K562 (cell line): ENCODE results near the gene CFAP298. TPM values are rescaled to one million over a fixed set of nuclear protein-coding genes. Genes with fewer than 3 reads are reported as not detected.

ENCODE experiments used
- CEBPG ChIP-seq, 3 experiments: fragments of 200-800 bp in 1 of 3; sonication (Bioruptor generic) in 1 of 3; sonication (generic) in 1 of 3; formaldehyde crosslinking in 1 of 3; IDR thresholded peaks in 2 of 3; conservative IDR thresholded peaks in 1 of 3; 2 replicates each; pipeline versions ENCODE4 v1.6.1 to v1.8.0; 2016 to 2022; ENCODE audit warnings: missing compliant biosample characterization in 2 of 3, missing genetic modification characterization in 2 of 3, mild to moderate bottlenecking in 1 of 3, missing genetic modification reagents in 1 of 3
- SPI1 ChIP-seq: IDR thresholded peaks from 2 replicates; pipeline ENCODE4 v1.6.1; 2011; ENCODE audit warnings: low read depth, low read length, control low read depth, borderline replicate concordance
- TOE1 ChIP-seq, 2 experiments: fragments of 450-650 bp in 1 of 2; sonication (generic) in 1 of 2; formaldehyde crosslinking in 1 of 2; IDR thresholded peaks; 2 replicates each; pipeline versions ENCODE4 v1.7.1 to v1.8.0; 2016 to 2022; ENCODE audit warnings: borderline replicate concordance in 2 of 2, mild to moderate bottlenecking in 2 of 2, antibody characterized with exemption in 1 of 2, inconsistent platforms in 1 of 2, low read depth in 1 of 2, missing genetic modification reagents in 1 of 2, moderate library complexity in 1 of 2
- YBX1 ChIP-seq: fragments of 450-650 bp; IDR thresholded peaks from 2 replicates; pipeline ENCODE4 v1.7.1; 2016; ENCODE audit warnings: mild to moderate bottlenecking
- ZNF408 ChIP-seq: fragments of 250-450 bp; sonication (Bioruptor Pico); IDR thresholded peaks from 2 replicates; pipeline ENCODE4 v1.4.0; 2020; ENCODE audit warnings: low read depth, mild to moderate bottlenecking, moderate library complexity
- ZNF589 ChIP-seq: fragments of 200-800 bp; sonication (Bioruptor generic); IDR thresholded peaks from 2 replicates; pipeline ENCODE4 v1.6.1; 2016; ENCODE audit warnings: low read depth, missing genetic modification characterization, missing compliant biosample characterization
- polyA plus RNA-seq, 8 experiments: library from polyadenylated mRNA; depleted of rRNA in 4 of 8; stranded (reverse) in 5 of 8; unstranded in 3 of 8; fragments of >200 nt; fragmentation: Nextera tagmentation in 2 of 8; fragmentation: Illumina TruSeq in 1 of 8; extraction: Ambion mirVana in 2 of 8; extraction: Trizol in 1 of 8; gene quantifications; 2 replicates each; pipeline versions ENCODE4 v1.2.1 to v1.2.3, GENCODE V29; 2011 to 2014; ENCODE audit warnings: inconsistent platforms in 1 of 8, missing spikeins in 1 of 8
- total RNA-seq, 7 experiments: library from RNA; depleted of rRNA in 6 of 7; stranded (reverse); fragments of >200 nt in 6 of 7; fragmentation: Illumina TruSeq in 2 of 7; extraction: Trizol in 2 of 7; gene quantifications; 2 replicates each; pipeline versions ENCODE4 v1.2.1 to v1.2.3, GENCODE V29; 2011 to 2021; ENCODE audit warnings: low replicate concordance in 1 of 7
- TF ChIP-seq, protein P1 (sequence below): sonication (generic); formaldehyde crosslinking; IDR thresholded peaks from 2 replicates; pipeline ENCODE4 v1.8.0; 2023; ENCODE audit warnings: mild to moderate bottlenecking, missing genetic modification reagents
- TF ChIP-seq, protein P2 (sequence below), 2 experiments: fragments of 450-650 bp in 1 of 2; sonication (generic) in 1 of 2; formaldehyde crosslinking in 1 of 2; IDR thresholded peaks in 1 of 2; conservative IDR thresholded peaks in 1 of 2; 2 replicates each; pipeline versions ENCODE4 v1.6.1 to v1.8.1; 2016 to 2023; ENCODE audit warnings: mild to moderate bottlenecking in 2 of 2, moderate library complexity in 2 of 2, inconsistent platforms in 1 of 2, missing genetic modification reagents in 1 of 2
- TF ChIP-seq, protein P3 (sequence below): fragments of 450-650 bp; IDR thresholded peaks from 2 replicates; pipeline ENCODE4 v1.6.1; 2016; ENCODE audit warnings: mild to moderate bottlenecking, moderate library complexity

The CFAP298 gene
- total and polyA plus RNA-seq, 9 of the 15 experiments (the other 6 are each of a cell fraction or from before 2014, with no cell fraction given) = 31.4 to 178 (median 89.7) TPM

DNA sequence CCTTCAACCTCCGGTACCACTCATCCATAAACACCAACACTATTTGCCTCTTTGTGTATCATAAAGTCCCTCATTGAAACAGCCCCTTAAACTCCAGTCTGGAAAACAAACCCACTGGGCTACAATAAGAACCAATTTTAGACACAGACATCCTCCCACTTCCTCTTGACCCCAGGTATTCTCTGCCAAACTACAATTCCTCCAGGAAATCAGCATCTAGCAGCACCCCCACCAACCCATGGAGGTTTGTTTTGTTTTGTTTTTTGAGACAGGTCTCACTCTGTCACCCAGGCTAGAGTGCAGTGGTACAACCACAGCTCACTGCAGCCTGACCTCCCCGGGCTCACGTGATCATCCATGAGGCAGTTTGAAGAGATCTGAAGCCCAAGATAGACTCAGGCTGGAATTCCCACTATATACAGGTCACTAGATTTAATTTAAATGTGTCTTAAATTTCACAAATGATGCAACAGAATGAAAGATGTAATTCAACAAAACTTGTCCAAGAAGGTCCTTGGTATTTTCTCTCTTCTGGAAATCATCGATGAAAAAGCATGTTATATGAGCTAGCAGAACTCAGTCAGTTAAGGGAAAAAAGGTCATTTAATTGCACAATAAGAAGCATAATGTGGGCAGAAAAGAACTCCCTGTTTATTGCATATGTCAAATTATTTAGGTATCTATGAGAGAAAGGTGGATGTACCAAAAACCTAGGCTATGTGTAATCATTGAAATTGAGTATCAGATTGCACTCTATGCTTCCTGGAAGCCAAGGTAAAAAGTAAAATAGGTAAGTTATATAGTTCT, 57.1 kb downstream of the CFAP298 start (continued):
- TF ChIP-seq TOE1 (IDR thresholded peaks at IDR 0.05; ENCODE audit: borderline replicate concordance) = peak; percentile 84; the same call in 1 of the 2 replicates
- no peak for TF ChIP-seq TOE1 (CRISPR knock-in tag; IDR thresholded peaks at IDR 0.05; ENCODE audit: borderline replicate concordance, low read depth)
- TF ChIP-seq ZNF589 (CRISPR knock-in tag) = peak; percentile 21; the same call in 1 of the 2 replicates
- no peak for TF ChIP-seq ZNF408 (CRISPR knock-in tag)
- peak; percentile 31; the same call in 1 of the 2 replicates for TF ChIP-seq SPI1
- no peak for TF ChIP-seq YBX1
- TF ChIP-seq, protein P1, sequence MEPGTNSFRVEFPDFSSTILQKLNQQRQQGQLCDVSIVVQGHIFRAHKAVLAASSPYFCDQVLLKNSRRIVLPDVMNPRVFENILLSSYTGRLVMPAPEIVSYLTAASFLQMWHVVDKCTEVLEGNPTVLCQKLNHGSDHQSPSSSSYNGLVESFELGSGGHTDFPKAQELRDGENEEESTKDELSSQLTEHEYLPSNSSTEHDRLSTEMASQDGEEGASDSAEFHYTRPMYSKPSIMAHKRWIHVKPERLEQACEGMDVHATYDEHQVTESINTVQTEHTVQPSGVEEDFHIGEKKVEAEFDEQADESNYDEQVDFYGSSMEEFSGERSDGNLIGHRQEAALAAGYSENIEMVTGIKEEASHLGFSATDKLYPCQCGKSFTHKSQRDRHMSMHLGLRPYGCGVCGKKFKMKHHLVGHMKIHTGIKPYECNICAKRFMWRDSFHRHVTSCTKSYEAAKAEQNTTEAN = no peak
- TF ChIP-seq, protein P2, sequence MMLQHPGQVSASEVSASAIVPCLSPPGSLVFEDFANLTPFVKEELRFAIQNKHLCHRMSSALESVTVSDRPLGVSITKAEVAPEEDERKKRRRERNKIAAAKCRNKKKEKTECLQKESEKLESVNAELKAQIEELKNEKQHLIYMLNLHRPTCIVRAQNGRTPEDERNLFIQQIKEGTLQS (IDR thresholded peaks at IDR 0.05) = peak; percentile 70
- TF ChIP-seq, protein P2 (CRISPR knock-in tag; conservative IDR thresholded peaks at IDR 0.05) = no peak
- TF ChIP-seq, protein P3, sequence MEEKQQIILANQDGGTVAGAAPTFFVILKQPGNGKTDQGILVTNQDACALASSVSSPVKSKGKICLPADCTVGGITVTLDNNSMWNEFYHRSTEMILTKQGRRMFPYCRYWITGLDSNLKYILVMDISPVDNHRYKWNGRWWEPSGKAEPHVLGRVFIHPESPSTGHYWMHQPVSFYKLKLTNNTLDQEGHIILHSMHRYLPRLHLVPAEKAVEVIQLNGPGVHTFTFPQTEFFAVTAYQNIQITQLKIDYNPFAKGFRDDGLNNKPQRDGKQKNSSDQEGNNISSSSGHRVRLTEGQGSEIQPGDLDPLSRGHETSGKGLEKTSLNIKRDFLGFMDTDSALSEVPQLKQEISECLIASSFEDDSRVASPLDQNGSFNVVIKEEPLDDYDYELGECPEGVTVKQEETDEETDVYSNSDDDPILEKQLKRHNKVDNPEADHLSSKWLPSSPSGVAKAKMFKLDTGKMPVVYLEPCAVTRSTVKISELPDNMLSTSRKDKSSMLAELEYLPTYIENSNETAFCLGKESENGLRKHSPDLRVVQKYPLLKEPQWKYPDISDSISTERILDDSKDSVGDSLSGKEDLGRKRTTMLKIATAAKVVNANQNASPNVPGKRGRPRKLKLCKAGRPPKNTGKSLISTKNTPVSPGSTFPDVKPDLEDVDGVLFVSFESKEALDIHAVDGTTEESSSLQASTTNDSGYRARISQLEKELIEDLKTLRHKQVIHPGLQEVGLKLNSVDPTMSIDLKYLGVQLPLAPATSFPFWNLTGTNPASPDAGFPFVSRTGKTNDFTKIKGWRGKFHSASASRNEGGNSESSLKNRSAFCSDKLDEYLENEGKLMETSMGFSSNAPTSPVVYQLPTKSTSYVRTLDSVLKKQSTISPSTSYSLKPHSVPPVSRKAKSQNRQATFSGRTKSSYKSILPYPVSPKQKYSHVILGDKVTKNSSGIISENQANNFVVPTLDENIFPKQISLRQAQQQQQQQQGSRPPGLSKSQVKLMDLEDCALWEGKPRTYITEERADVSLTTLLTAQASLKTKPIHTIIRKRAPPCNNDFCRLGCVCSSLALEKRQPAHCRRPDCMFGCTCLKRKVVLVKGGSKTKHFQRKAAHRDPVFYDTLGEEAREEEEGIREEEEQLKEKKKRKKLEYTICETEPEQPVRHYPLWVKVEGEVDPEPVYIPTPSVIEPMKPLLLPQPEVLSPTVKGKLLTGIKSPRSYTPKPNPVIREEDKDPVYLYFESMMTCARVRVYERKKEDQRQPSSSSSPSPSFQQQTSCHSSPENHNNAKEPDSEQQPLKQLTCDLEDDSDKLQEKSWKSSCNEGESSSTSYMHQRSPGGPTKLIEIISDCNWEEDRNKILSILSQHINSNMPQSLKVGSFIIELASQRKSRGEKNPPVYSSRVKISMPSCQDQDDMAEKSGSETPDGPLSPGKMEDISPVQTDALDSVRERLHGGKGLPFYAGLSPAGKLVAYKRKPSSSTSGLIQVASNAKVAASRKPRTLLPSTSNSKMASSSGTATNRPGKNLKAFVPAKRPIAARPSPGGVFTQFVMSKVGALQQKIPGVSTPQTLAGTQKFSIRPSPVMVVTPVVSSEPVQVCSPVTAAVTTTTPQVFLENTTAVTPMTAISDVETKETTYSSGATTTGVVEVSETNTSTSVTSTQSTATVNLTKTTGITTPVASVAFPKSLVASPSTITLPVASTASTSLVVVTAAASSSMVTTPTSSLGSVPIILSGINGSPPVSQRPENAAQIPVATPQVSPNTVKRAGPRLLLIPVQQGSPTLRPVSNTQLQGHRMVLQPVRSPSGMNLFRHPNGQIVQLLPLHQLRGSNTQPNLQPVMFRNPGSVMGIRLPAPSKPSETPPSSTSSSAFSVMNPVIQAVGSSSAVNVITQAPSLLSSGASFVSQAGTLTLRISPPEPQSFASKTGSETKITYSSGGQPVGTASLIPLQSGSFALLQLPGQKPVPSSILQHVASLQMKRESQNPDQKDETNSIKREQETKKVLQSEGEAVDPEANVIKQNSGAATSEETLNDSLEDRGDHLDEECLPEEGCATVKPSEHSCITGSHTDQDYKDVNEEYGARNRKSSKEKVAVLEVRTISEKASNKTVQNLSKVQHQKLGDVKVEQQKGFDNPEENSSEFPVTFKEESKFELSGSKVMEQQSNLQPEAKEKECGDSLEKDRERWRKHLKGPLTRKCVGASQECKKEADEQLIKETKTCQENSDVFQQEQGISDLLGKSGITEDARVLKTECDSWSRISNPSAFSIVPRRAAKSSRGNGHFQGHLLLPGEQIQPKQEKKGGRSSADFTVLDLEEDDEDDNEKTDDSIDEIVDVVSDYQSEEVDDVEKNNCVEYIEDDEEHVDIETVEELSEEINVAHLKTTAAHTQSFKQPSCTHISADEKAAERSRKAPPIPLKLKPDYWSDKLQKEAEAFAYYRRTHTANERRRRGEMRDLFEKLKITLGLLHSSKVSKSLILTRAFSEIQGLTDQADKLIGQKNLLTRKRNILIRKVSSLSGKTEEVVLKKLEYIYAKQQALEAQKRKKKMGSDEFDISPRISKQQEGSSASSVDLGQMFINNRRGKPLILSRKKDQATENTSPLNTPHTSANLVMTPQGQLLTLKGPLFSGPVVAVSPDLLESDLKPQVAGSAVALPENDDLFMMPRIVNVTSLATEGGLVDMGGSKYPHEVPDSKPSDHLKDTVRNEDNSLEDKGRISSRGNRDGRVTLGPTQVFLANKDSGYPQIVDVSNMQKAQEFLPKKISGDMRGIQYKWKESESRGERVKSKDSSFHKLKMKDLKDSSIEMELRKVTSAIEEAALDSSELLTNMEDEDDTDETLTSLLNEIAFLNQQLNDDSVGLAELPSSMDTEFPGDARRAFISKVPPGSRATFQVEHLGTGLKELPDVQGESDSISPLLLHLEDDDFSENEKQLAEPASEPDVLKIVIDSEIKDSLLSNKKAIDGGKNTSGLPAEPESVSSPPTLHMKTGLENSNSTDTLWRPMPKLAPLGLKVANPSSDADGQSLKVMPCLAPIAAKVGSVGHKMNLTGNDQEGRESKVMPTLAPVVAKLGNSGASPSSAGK = peak; percentile 59
- TF ChIP-seq CEBPG (CRISPR knock-in tag; IDR thresholded peaks at IDR 0.05) = no peak
- peak; percentile 63 to 92; a peak in 3 of 4 replicates for TF ChIP-seq CEBPG (tag; conservative IDR thresholded peaks at IDR 0.05 in 1 of 2, IDR thresholded peaks at IDR 0.05 in 1 of 2)
